ENCODE measurements around the gene CRYBA2. TPM values are rescaled to one million over a fixed set of nuclear protein-coding genes. Genes with fewer than 3 reads are reported as not detected.

Gene CRYBA2
- total RNA-seq, 2 experiments from 2014 or later = not detected

DNA sequence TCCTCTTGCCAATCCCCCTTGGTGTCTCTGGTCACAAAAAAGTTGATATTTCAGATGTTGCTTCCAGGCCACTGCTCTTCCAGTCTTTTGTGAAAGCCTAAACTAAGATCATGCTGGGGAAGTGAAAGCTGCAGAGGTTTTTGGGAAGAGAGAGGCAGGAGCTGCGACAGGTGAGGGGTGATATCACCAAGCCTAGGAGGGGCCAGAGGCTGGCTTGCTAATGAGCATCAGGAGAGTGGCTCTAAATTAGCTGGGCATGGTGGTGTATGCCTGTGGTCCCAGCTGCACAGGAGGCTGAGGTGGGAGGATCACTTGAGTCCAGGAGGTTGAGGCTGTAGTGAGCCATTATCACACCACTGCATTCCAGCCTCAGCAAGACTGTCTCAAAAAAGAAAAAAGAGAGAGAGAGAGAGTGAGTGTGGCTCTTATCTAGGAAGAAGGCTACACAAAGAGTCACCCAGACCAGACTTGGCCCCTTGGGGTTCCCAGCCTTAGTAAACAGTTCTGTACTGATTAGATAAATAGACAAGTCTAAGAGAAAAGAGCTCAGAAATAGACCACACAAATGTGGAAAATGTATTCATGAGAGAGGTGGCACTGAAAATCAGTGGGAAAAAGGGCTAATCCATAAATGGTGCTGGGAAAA lies 48.3 kb downstream of the CRYBA2 start:
- Histone ChIP-seq H3K4me1 (ENCODE audit: insufficient read depth, low read length, poor library complexity, severe bottlenecking) (no peaks in the 10 kb centered on the region), H3K36me3 (ENCODE audit: insufficient read depth, low read length) (no peaks in the 10 kb centered on the region), H3K9me3 (ENCODE audit: low read length) (no peaks in the 10 kb centered on the region), H3K9me2 (ENCODE audit: insufficient read depth, low read length) (no peaks in the 10 kb centered on the region), H3K4me3 (ENCODE audit: low read depth, low read length, poor library complexity, severe bottlenecking) (no peak overlapping the region), H3K79me2 (ENCODE audit: insufficient read depth, low read depth, low read length) (no peaks in the 10 kb centered on the region), H4K20me1 (ENCODE audit: insufficient read depth, low read length) (no peaks in the 10 kb centered on the region), H2AFZ (ENCODE audit: low read length) (no peak overlapping the region), H3K4me2 (ENCODE audit: low read length) (no peak overlapping the region), H3K27ac (ENCODE audit: low read depth, low read length, poor library complexity, severe bottlenecking) (no peak overlapping the region)
- ChIA-PET POLR2A (interaction anchor here (0.7 kb wide), 2 partner anchors 948 to 961 kb away, joined by 3 read pairs; no protein-coding TSS in a partner anchor), CTCF (ENCODE audit: unreplicated experiment) (no interaction called here)
- intact Hi-C loops (cut with micrococcal nuclease; ENCODE audit: unreplicated experiment) = no loop called here
- no peak for DNase-seq (ENCODE audit: low spot score)
- BruUV-seq (replicated peaks) = no TSS peak
- TF ChIP-seq, protein P1, sequence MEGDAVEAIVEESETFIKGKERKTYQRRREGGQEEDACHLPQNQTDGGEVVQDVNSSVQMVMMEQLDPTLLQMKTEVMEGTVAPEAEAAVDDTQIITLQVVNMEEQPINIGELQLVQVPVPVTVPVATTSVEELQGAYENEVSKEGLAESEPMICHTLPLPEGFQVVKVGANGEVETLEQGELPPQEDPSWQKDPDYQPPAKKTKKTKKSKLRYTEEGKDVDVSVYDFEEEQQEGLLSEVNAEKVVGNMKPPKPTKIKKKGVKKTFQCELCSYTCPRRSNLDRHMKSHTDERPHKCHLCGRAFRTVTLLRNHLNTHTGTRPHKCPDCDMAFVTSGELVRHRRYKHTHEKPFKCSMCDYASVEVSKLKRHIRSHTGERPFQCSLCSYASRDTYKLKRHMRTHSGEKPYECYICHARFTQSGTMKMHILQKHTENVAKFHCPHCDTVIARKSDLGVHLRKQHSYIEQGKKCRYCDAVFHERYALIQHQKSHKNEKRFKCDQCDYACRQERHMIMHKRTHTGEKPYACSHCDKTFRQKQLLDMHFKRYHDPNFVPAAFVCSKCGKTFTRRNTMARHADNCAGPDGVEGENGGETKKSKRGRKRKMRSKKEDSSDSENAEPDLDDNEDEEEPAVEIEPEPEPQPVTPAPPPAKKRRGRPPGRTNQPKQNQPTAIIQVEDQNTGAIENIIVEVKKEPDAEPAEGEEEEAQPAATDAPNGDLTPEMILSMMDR (conservative IDR thresholded peaks at IDR 0.05; ENCODE audit: low read length) = no peak
- TF ChIP-seq EZH2phosphoT487 (IDR thresholded peaks at IDR 0.05; ENCODE audit: borderline replicate concordance, low read depth, low read length) = no peak

Small RNA genes within 50 kb of the gene (microRNA-seq; reads per million reads assigned to microRNA genes)
- gene MIR375 (ENCODE audit: borderline replicate concordance) = 6.8 reads per million

Small RNA genes within 50 kb of the gene (small RNA-seq; reads per million reads assigned to genes)
- gene MIR375 = not detected

Other genes with a start within 250 kb of the CRYBA2 start
- 0.15 TPM in 1 of 2 replicates, not detected in the other for gene CYP27A1, start 211.3 kb downstream of the CRYBA2 start, total RNA-seq (2014; rRNA removed; shearing (Covaris generic))
- 0.23 TPM in 1 of 2 replicates, not detected in the other for gene CYP27A1, start 211.3 kb downstream of the CRYBA2 start, total RNA-seq (2022)
- not detected in 2 replicates for gene PRKAG3, start 161.6 kb downstream of the CRYBA2 start, total RNA-seq (2014; rRNA removed; shearing (Covaris generic))
- not detected in 2 replicates for gene PRKAG3, start 161.6 kb downstream of the CRYBA2 start, total RNA-seq (2022)
- gene WNT6, start 133.6 kb downstream of the CRYBA2 start, total RNA-seq (2014; rRNA removed; shearing (Covaris generic)) = not detected in 2 replicates
- gene WNT6, start 133.6 kb downstream of the CRYBA2 start, total RNA-seq (2022) = 0.74 and 1.8 TPM in 2 replicates
- gene WNT10A, start 112.6 kb downstream of the CRYBA2 start, total RNA-seq (2014; rRNA removed; shearing (Covaris generic)) = 3.6 and 5.5 TPM in 2 replicates
- gene WNT10A, start 112.6 kb downstream of the CRYBA2 start, total RNA-seq (2022) = 6.4 and 11.4 TPM in 2 replicates
- gene CDK5R2, start 33.8 kb downstream of the CRYBA2 start, total RNA-seq (2014; rRNA removed; shearing (Covaris generic)) = 0.09 and 0.41 TPM in 2 replicates
- gene CDK5R2, start 33.8 kb downstream of the CRYBA2 start, total RNA-seq (2022) = 0.57 and 0.63 TPM in 2 replicates
- gene FEV, start 8.2 kb downstream of the CRYBA2 start, total RNA-seq (2014; rRNA removed; shearing (Covaris generic)) = not detected in 2 replicates
- gene FEV, start 8.2 kb downstream of the CRYBA2 start, total RNA-seq (2022) = not detected in 2 replicates
- not detected in 2 replicates for gene CFAP65, start 48.1 kb upstream of the CRYBA2 start, total RNA-seq (2014; rRNA removed; shearing (Covaris generic))
- gene CFAP65, start 48.1 kb upstream of the CRYBA2 start, total RNA-seq (2022) = not detected in 2 replicates
- gene IHH, start 67.5 kb upstream of the CRYBA2 start, total RNA-seq (2014; rRNA removed; shearing (Covaris generic)) = not detected in 2 replicates
- not detected in 2 replicates for gene IHH, start 67.5 kb upstream of the CRYBA2 start, total RNA-seq (2022)
- 12.7 and 14.9 TPM in 2 replicates for gene NHEJ1, start 167.4 kb upstream of the CRYBA2 start, total RNA-seq (2014; rRNA removed; shearing (Covaris generic))
- gene NHEJ1, start 167.4 kb upstream of the CRYBA2 start, total RNA-seq (2022) = 12.3 and 14.3 TPM in 2 replicates
- 2.7 and 4.0 TPM in 2 replicates for gene SLC23A3, start 176.6 kb upstream of the CRYBA2 start, total RNA-seq (2014; rRNA removed; shearing (Covaris generic))
- gene SLC23A3, start 176.6 kb upstream of the CRYBA2 start, total RNA-seq (2022) = 3.1 and 6.7 TPM in 2 replicates
- gene CNPPD1, start 183.5 kb upstream of the CRYBA2 start, total RNA-seq (2014; rRNA removed; shearing (Covaris generic)) = 39.2 and 40.1 TPM in 2 replicates
- 67.5 and 68.2 TPM in 2 replicates for gene CNPPD1, start 183.5 kb upstream of the CRYBA2 start, total RNA-seq (2022)
- gene RETREG2, start 184.9 kb upstream of the CRYBA2 start, total RNA-seq (2014; rRNA removed; shearing (Covaris generic)) = 44.9 and 59.1 TPM in 2 replicates
- 74.6 and 88.2 TPM in 2 replicates for gene RETREG2, start 184.9 kb upstream of the CRYBA2 start, total RNA-seq (2022)
- gene ZFAND2B, start 213.4 kb upstream of the CRYBA2 start, total RNA-seq (2014; rRNA removed; shearing (Covaris generic)) = 42.4 and 51.6 TPM in 2 replicates
- 35.3 and 35.9 TPM in 2 replicates for gene ZFAND2B, start 213.4 kb upstream of the CRYBA2 start, total RNA-seq (2022)
- 4.0 and 6.4 TPM in 2 replicates for gene ABCB6, start 225.5 kb upstream of the CRYBA2 start, total RNA-seq (2014; rRNA removed; shearing (Covaris generic))
- gene ABCB6, start 225.5 kb upstream of the CRYBA2 start, total RNA-seq (2022) = 8.4 and 10.2 TPM in 2 replicates
- 22.2 and 27.7 TPM in 2 replicates for gene ATG9A, start 236.2 kb upstream of the CRYBA2 start, total RNA-seq (2014; rRNA removed; shearing (Covaris generic))
- 23.4 and 27.3 TPM in 2 replicates for gene ATG9A, start 236.2 kb upstream of the CRYBA2 start, total RNA-seq (2022)
- 57.8 and 91.0 TPM in 2 replicates for gene ANKZF1, start 236.4 kb upstream of the CRYBA2 start, total RNA-seq (2014; rRNA removed; shearing (Covaris generic))
- gene ANKZF1, start 236.4 kb upstream of the CRYBA2 start, total RNA-seq (2022) = 73.2 and 82.4 TPM in 2 replicates